ENCODE results near the gene DIS3L2. TPM values are rescaled to one million over a fixed set of nuclear protein-coding genes. Genes with fewer than 3 reads are reported as not detected.
A peak's percentile ranks its signal among the peaks of the same experiment; 100 is the strongest.

DIS3L2 gene
- total RNA-seq, 2 experiments from 2014 or later: 25.6 to 34.5 TPM

DNA sequence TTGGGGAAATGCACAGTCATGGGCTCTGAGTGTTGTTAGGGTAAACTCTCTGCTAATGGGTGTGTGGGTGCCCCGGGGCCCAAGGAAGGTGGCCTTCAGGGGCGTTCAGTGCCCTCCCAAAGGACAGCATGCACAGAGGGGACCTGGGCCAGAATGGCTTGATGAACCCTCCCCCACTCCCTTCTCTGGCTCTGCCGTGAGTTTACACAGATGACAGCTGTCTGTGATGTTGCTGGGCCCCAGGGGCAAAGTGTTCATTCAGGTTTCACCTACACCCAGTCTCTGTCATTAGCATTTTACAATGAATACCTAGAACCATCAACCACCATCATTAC lies 38.5 kb upstream of the DIS3L2 start:
- H3K27ac Mint-ChIP-seq: no peak overlapping the region
- peaks cover 5% of the 10 kb centered on the region for H3K4me1 Mint-ChIP-seq
- DNase-seq (no peak), ATAC-seq (no peak)
- no peak overlapping the region for H3K4me3 Mint-ChIP-seq
- POLR2A ChIA-PET: no interaction called here
- intact Hi-C loops (cut with DNase I, micrococcal nuclease): loop anchor here in 1 of 2 experiments (10.0 kb wide), 1 partner anchor 312 kb away; no protein-coding TSS in a partner anchor
- no peaks in the 10 kb centered on the region for H3K36me3 Mint-ChIP-seq (ENCODE audit: low read depth)
- CTCF ChIA-PET: interaction anchor here (1.1 to 6.3 kb wide), 5 partner anchors 17 to 405 kb away, joined by 4 to 67 read pairs (median 8); no protein-coding TSS in a partner anchor
- H3K27me3 Mint-ChIP-seq: peaks cover 31% of the 10 kb centered on the region
- no peaks in the 10 kb centered on the region for H3K9me3 Mint-ChIP-seq (ENCODE audit: low read depth)

DNA sequence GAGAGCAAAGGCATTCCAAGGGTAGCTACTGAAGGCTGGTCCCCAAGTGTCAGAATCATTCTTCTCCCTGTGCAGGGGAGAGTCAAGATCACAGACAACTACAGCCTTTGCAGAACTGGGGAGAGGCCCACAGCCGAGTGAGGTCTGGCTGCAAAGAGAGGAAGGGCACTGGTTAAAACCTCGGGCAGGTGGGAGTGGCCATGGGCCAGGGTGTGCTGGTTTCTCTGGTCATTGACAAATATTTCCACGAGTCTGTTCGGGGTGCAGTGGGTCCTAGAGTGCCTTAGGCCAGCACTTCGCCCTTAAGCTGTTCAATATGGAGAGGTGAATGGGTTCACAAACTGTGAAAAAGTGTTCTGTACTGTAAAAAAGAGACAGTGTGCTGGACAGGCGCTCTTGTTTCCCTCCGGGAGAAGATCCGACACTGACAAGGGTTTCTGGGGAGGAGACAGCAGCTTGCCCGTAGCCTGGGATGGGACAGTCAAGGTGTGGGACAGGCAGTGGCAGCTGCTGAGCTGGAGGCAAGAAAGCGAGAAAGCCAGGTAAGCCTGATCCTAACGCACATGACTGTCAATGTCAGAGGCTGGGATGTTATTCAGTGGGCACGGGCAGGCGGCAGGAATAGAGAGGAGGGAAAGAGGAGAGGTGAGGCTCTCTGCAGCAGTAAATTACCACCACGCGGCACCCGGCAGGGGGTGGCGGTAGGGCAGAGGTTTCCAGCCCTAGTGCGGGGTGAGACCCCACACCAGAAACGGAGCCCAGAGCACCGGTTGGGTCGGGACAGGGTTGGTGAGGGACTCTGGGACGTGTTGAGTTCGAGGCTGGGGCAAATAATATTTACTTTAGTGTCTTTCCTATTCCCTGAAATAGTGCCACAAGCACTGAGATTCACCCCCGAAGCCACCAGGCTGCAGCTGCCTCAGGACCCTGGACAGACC lies 37.3 kb upstream of the DIS3L2 start:
- intact Hi-C loops (cut with DNase I, micrococcal nuclease): loop anchor here in 1 of 2 experiments (10.0 kb wide), 1 partner anchor 311 kb away; no protein-coding TSS in a partner anchor
- POLR2A ChIA-PET: interaction anchor here (0.7 kb wide), 1 partner anchor 392 kb away, joined by 3 read pairs; no protein-coding TSS in a partner anchor
- peaks cover 5% of the 10 kb centered on the region for H3K4me1 Mint-ChIP-seq
- peaks cover 37% of the 10 kb centered on the region for H3K27me3 Mint-ChIP-seq
- no peaks in the 10 kb centered on the region for H3K9me3 Mint-ChIP-seq (ENCODE audit: low read depth)
- H3K27ac Mint-ChIP-seq: no peak overlapping the region
- ATAC-seq (no peak), DNase-seq (no peak)
- no peak overlapping the region for H3K4me3 Mint-ChIP-seq
- no peaks in the 10 kb centered on the region for H3K36me3 Mint-ChIP-seq (ENCODE audit: low read depth)
- CTCF ChIA-PET: interaction anchor here (0.9 to 6.3 kb wide), 12 partner anchors 18 to 403 kb away, joined by 3 to 67 read pairs (median 6); no protein-coding TSS in a partner anchor

DNA sequence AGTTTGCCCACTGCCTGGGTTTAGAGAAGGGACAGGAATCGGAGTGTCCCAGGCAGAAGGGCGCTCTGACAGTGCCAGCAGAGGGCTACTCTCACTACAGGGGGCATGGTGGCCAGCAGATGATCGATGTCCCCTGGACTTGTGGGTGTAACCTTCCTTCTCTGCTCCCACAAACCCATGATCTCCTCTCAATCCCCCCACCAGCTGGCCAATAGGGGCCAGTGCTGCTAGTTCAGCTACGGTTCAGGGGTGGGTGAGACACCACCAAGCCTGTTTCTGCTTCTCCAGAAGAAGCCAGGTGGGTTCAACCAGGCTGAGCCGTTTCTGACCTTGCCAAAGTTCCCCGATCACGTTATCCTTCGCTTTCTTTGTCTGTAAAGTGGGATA lies 36.6 kb upstream of the DIS3L2 start:
- intact Hi-C loops (cut with DNase I, micrococcal nuclease): loop anchor here (1.0 to 10.0 kb wide), 4 partner anchors 310 to 597 kb away; partner anchors contain the start of gene PRSS56 (in 1 of the 2)
- Mint-ChIP-seq H3K27ac (no peak overlapping the region), H3K36me3 (ENCODE audit: low read depth) (no peaks in the 10 kb centered on the region), H3K4me1 (peaks cover 5% of the 10 kb centered on the region), H3K27me3 (peaks cover 39% of the 10 kb centered on the region), H3K9me3 (ENCODE audit: low read depth) (no peaks in the 10 kb centered on the region), H3K4me3 (no peak overlapping the region)
- ATAC-seq (no peak), DNase-seq (no peak)
- ChIA-PET POLR2A (no interaction called here), CTCF (interaction anchor here (0.5 to 6.3 kb wide), 14 partner anchors 19 to 1132 kb away, joined by 3 to 67 read pairs (median 3); no protein-coding TSS in a partner anchor)

DNA sequence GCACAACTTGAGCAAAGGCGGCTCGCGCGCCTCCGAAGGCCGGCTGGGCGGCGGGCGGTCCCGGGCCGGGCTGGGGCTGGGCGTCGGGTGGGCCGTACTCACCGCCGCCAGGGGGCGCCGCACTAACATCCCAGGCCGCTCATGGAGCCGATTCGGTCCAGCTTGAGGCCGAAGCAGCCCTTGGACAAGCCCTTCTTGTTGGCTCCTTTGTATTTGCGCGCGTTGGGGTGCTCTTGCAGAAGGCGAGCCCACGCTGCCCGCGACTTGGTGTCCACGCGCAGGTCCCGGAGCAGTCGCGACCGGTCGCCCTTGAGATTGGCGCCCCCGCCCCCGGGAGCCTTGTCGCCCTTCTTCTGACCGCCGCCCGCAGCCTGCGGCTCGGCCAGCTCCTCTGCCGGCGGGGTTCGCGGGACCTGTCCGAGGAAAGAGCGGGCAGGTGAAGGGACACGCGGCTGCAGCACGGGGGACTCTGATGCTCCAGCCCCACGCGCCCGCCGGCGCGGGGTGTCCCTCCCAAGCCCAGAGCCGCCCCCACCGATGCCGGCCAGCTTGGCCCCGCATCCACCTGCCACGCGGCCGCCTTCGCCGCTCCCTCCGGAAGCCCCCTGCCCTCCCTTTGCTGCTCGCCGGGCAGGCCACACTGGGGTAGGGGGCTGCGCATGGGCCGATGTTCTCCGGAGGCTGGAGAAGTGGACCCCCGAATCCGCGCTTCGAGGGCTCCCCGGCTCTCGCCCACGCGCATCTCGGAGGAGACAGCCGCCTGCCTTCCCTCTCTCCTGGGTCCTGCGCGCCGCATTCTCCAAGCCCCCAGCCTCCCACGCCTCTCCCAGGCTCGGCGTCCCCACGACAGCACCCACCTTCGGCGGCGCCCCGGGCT lies 36.0 kb upstream of the DIS3L2 start:
- H3K27me3 Mint-ChIP-seq: peaks cover 39% of the 10 kb centered on the region
- CTCF ChIA-PET: interaction anchor here (0.5 to 6.3 kb wide), 20 partner anchors 20 to 1131 kb away, joined by 3 to 67 read pairs (median 3); no protein-coding TSS in a partner anchor
- peaks cover 5% of the 10 kb centered on the region for H3K4me1 Mint-ChIP-seq
- no peaks in the 10 kb centered on the region for H3K36me3 Mint-ChIP-seq (ENCODE audit: low read depth)
- no peak overlapping the region for H3K27ac Mint-ChIP-seq
- H3K9me3 Mint-ChIP-seq (ENCODE audit: low read depth): no peaks in the 10 kb centered on the region
- peak overlapping the region; percentile 61 for H3K4me3 Mint-ChIP-seq
- intact Hi-C loops (cut with DNase I, micrococcal nuclease): loop anchor here (1.0 to 10.0 kb wide), 8 partner anchors 19 to 597 kb away; partner anchors contain the start of genes DIS3L2 (in 1 of the 2) and PRSS56 (in 1 of the 2)
- POLR2A ChIA-PET: interaction anchor here (0.7 kb wide), 1 partner anchor 216 kb away, joined by 6 read pairs; no protein-coding TSS in a partner anchor
- DNase-seq (peak; percentile 85), ATAC-seq (peak; percentile 54)

DNA sequence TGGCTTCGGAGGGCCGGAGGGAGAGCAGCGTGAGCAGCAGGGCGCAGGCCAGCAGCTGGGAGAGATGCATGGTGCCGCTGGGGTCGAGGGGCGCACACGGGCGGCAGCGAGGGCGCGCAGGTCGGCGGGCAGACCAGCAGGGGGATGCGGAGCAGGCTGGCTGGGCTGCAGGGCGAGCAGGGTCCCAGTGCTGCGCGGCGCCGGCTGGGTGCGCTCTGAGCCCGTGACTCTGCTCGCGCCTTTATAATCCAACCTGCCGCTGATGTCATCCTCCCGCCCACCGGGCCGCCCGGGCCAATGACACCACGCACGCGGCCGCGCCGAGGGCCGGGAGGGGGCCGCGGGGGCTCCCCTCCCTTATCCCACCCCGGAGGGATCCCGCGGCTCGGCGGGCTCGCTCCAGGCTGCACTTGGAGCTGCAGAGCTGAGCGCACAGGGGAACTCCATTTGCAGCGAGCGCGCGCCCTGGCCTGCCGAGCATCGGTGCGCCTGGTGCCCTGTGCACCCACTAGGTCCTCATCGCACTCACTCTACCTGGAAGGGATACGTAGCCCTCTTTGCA lies 35.3 kb upstream of the DIS3L2 start, which contains the start of gene NPPC:
TSS of gene NPPC (minus strand) at position 217 of the 562 bp plus-strand sequence. CDS start at position 70, 147 bp downstream.
- peaks cover 5% of the 10 kb centered on the region for H3K4me1 Mint-ChIP-seq
- no peaks in the 10 kb centered on the region for H3K36me3 Mint-ChIP-seq (ENCODE audit: low read depth)
- H3K27ac Mint-ChIP-seq: no peak within 1 kb of the TSS
- peaks cover 39% of the 10 kb centered on the region for H3K27me3 Mint-ChIP-seq
- peak; percentile 90 for DNase-seq
- no peaks in the 10 kb centered on the region for H3K9me3 Mint-ChIP-seq (ENCODE audit: low read depth)
- ChIA-PET POLR2A (no interaction called here), CTCF (interaction anchor here (0.6 to 6.3 kb wide), 11 partner anchors 20 to 591 kb away, joined by 3 to 67 read pairs (median 3); no protein-coding TSS in a partner anchor)
- peak within 1 kb of the TSS; percentile 61 for H3K4me3 Mint-ChIP-seq
- ATAC-seq: peak; percentile 91
- intact Hi-C loops (cut with DNase I, micrococcal nuclease): loop anchor here (1.0 to 10.0 kb wide), 6 partner anchors 20 to 596 kb away; partner anchors contain the start of genes DIS3L2 (in 1 of the 2) and PRSS56 (in 1 of the 2)

DNA sequence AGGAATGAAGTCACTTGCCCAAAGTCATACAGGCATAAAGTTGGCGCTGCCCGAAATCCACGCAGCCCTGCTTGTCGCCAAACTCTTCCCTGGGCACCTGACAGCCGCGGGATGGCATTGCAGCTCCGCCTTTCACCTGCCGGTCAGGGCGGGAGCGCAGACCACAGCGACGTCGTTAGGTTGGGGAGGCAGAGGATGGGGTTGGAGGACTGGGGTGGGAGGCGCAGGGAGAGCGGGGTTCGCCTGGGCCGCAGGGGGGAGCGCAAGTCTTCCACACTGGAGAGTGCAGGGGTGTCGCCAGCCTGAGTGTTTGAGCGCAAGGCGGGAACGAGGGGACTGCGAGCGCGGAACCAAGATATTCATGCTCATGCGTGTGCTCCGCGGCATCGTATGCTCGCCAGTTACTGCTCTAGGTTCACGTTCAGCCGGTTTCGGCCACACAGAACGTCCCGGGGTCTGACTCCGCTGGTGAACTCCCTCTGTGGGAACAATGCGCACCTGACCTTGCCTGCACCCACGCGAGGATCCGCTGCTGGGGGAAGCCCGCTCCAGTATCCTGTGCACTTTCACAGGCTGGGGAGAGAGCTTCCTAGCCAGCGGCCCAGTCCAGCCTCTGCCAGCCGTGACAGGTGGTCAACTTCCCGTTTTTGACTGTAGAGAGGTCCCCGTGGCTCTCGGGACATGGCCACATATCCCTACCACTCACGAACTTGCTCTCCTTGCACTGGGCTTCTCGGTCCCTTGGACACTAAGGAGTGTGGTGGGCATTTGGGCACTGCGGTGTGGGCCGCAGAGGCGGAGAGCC lies 34.5 kb upstream of the DIS3L2 start:
- DNase-seq: peak; percentile 59
- peak; percentile 21 for ATAC-seq
- Mint-ChIP-seq H3K27ac (no peak overlapping the region), H3K4me1 (peaks cover 5% of the 10 kb centered on the region), H3K36me3 (ENCODE audit: low read depth) (no peaks in the 10 kb centered on the region), H3K27me3 (peaks cover 39% of the 10 kb centered on the region), H3K4me3 (peak overlapping the region; percentile 61), H3K9me3 (ENCODE audit: low read depth) (no peaks in the 10 kb centered on the region)
- ChIA-PET POLR2A (no interaction called here), CTCF (interaction anchor here (0.6 to 6.3 kb wide), 6 partner anchors 68 to 513 kb away, joined by 3 to 67 read pairs (median 4); no protein-coding TSS in a partner anchor)
- intact Hi-C loops (cut with DNase I, micrococcal nuclease): loop anchor here (1.0 to 10.0 kb wide), 6 partner anchors 21 to 595 kb away; partner anchors contain the start of genes DIS3L2 (in 1 of the 2) and PRSS56 (in 1 of the 2)

DNA sequence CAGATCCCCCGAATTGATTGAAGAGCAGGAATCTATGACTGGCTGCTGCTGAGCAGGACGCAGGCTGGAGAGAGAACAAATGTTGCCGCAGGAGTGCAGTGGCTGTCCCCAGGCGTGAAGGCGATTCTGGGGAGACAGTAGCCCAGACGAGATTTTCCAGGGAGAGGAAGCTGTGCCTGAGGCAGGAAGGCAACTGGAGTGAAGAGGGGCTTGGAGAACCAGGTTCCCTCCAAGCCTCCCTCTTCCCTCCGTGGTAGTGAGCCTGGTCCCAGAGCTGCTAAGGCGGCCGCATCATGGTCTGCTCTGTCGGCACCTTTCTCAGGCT lies 34.0 kb upstream of the DIS3L2 start:
- POLR2A ChIA-PET: no interaction called here
- H3K4me1 Mint-ChIP-seq: peaks cover 5% of the 10 kb centered on the region
- H3K27me3 Mint-ChIP-seq: peaks cover 39% of the 10 kb centered on the region
- ATAC-seq (no peak), DNase-seq (no peak)
- intact Hi-C loops (cut with DNase I, micrococcal nuclease): loop anchor here (2.0 to 10.0 kb wide), 4 partner anchors 33 to 595 kb away; partner anchors contain the start of genes DIS3L2 (in 1 of the 2) and PRSS56 (in 1 of the 2)
- H3K36me3 Mint-ChIP-seq (ENCODE audit: low read depth): no peaks in the 10 kb centered on the region
- CTCF ChIA-PET: interaction anchor here (0.6 to 2.3 kb wide), 3 partner anchors 124 to 398 kb away, joined by 3 to 11 read pairs (median 5); no protein-coding TSS in a partner anchor
- no peaks in the 10 kb centered on the region for H3K9me3 Mint-ChIP-seq (ENCODE audit: low read depth)
- H3K4me3 Mint-ChIP-seq: no peak overlapping the region
- no peak overlapping the region for H3K27ac Mint-ChIP-seq

DNA sequence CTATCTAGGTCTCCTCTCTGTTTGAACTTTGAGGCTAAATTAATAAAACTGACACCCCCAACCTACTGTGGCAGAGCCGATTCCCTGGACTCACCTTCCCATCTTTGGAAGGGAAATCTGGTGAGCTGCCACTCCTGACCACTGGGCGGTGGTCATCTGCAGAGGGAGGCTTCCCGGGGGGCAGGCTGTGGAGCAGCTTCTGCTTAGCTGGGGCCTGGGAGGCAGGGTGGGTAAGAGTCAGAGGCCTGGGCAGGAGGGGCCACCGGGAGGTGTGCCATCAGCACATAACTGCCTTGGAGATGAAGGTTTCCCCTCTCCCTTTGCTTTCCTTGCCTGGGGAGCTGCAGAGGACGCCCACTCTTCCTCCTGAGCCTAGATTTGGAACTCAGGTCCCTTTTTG lies 33.0 kb upstream of the DIS3L2 start:
- H3K9me3 Mint-ChIP-seq (ENCODE audit: low read depth): no peaks in the 10 kb centered on the region
- intact Hi-C loops (cut with DNase I, micrococcal nuclease): loop anchor here (5.0 to 10.0 kb wide), 2 partner anchors 306 to 594 kb away; partner anchors contain the start of gene PRSS56 (in 1 of the 2)
- DNase-seq (no peak), ATAC-seq (no peak)
- H3K27me3 Mint-ChIP-seq: peaks cover 37% of the 10 kb centered on the region
- no peaks in the 10 kb centered on the region for H3K36me3 Mint-ChIP-seq (ENCODE audit: low read depth)
- peaks cover 5% of the 10 kb centered on the region for H3K4me1 Mint-ChIP-seq
- ChIA-PET CTCF (interaction anchor here (1.0 to 1.4 kb wide), 5 partner anchors 8 to 440 kb away, joined by 3 to 5 read pairs (median 4); no protein-coding TSS in a partner anchor), POLR2A (no interaction called here)
- H3K27ac Mint-ChIP-seq: no peak overlapping the region
- H3K4me3 Mint-ChIP-seq: no peak overlapping the region

DNA sequence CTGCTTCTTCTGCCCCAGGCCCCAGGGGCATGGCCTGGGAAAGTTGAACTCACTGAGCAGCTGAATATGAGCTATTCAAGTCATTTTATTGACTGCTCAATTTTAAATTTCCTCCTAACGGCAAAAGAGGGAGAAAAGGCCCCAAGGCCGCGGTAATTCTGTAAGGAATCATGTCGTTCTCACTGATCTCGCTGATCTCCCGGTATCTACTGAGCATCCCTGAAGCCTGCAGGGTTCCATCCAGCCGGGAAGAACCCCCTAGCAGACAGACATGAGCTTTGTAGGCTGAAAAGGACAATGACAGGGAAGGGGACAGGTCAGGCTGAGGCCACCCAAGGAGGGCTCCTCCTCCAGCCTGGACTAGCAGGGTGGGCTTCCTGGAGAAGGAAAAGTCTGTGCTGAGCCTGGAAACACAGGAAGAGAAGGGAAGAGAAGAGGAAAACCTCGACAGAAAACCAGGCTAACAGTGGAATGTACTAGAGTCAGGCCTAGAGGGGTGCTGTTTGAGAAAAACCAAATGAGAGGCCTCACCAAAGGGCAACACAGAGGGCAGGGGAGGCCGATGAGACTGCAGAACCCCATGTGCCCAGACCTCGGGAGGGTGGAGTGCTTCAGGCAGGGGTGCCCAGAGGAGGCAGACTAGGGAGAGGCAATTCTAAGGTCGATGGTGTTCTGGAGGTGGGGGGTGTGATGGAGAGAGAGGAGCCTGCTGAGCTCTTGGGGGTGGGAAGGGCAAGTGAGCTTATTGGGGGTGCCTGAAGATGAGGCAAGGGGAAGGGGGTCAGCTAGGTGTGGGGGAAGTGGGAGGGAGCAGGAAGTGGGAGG lies 32.4 kb upstream of the DIS3L2 start:
- no peak for ATAC-seq
- ChIA-PET CTCF (interaction anchor here (0.8 to 1.7 kb wide), 8 partner anchors 9 to 588 kb away, joined by 3 to 5 read pairs (median 4); no protein-coding TSS in a partner anchor), POLR2A (no interaction called here)
- Mint-ChIP-seq H3K36me3 (ENCODE audit: low read depth) (no peaks in the 10 kb centered on the region), H3K4me3 (no peak overlapping the region), H3K27ac (no peak overlapping the region), H3K27me3 (peaks cover 31% of the 10 kb centered on the region), H3K4me1 (peaks cover 5% of the 10 kb centered on the region), H3K9me3 (ENCODE audit: low read depth) (no peaks in the 10 kb centered on the region)
- no peak for DNase-seq
- intact Hi-C loops (cut with DNase I, micrococcal nuclease): loop anchor here (5.0 to 10.0 kb wide), 2 partner anchors 306 to 593 kb away; partner anchors contain the start of gene PRSS56 (in 1 of the 2)

Measured in activated CD4-positive, alpha-beta T cell treated with anti-CD3 and anti-CD28 coated beads for 36 hours (primary cell).